K562 (cell line): ENCODE results near the gene RNF217. TPM values are rescaled to one million over a fixed set of nuclear protein-coding genes. Genes with fewer than 3 reads are reported as not detected.
A peak's percentile ranks its signal among the peaks of the same experiment; 100 is the strongest.

Experiments used
- ATAC-seq: fragments of 200-7000 bp; cut with Tn5 transposase; 3 replicates; pipeline ENCODE4 v1.9.1; 2020; ENCODE audit warnings: moderate library complexity
- BruUV-seq: library from RNA; stranded (reverse); fragments of 400-500 nt; replicated peaks from 2 replicates; lab custom pipeline; 2021; lab: Mats Ljungman, UMichigan
- CTCF ChIA-PET: fragments of 300-600 bp; formaldehyde crosslinking; extraction: SDS; loops from one replicate; lab custom pipeline; 2021; ENCODE audit warnings: low intra/inter-chr PET ratio; lab: Yijun Ruan, JAX
- POLR2A ChIA-PET: fragments of 300-600, 350-650 bp; sonication (Branson Sonifier 250); formaldehyde crosslinking; extraction: SDS; loops from one replicate; lab custom pipeline; 2021; ENCODE audit warnings: antibody characterized with exemption, inconsistent platforms; lab: Yijun Ruan, JAX
- DNase-seq, 4 experiments: peaks; one replicate each; pipeline versions ENCODE4 v3.0.0 to v3.0.0-alpha.2; 2011 to 2018; ENCODE audit warnings: low spot score in 3 of 4, mixed read lengths in 3 of 4; ENCODE audit errors: extremely low read depth in 1 of 4
- FAIRE-seq: peaks from 2 replicates; lab custom pipeline; 2011; peaks lifted over from hg19 to GRCh38; lab: Jason Lieb, UNC
- H2AFZ ChIP-seq: 2 replicates; pipeline ENCODE4 v1.6.0; 2011; ENCODE audit warnings: low read depth, low read length, control low read depth, inconsistent platforms
- H3K27ac ChIP-seq: fragments of 200-600 bp; 3 replicates; pipeline ENCODE4 v1.8.0; 2011; ENCODE audit warnings: low read depth, mild to moderate bottlenecking, control low read depth, inconsistent platforms, low read length, moderate library complexity, mixed read lengths; ENCODE audit errors: extremely low read depth
- H3K27me3 ChIP-seq, 2 experiments: fragments of 300-600 bp in 1 of 2; 2 replicates in 1 of 2; 3 replicates in 1 of 2; pipeline versions ENCODE4 v1.6.0 to v1.8.0; 2011; ENCODE audit warnings: inconsistent platforms in 2 of 2, low read length in 2 of 2, mild to moderate bottlenecking in 1 of 2, mixed read lengths in 1 of 2, moderate library complexity in 1 of 2; ENCODE audit not compliant: control insufficient read depth in 2 of 2, insufficient read depth in 2 of 2
- H3K36me3 ChIP-seq: fragments of 300-600 bp; 3 replicates; pipeline ENCODE4 v1.8.0; 2011; ENCODE audit warnings: mild to moderate bottlenecking, low read length, inconsistent platforms; ENCODE audit not compliant: control insufficient read depth, insufficient read depth
- H3K4me1 ChIP-seq, 2 experiments: fragments of 200-600 bp in 1 of 2; replicated peaks in 1 of 2; 2 replicates in 1 of 2; 3 replicates in 1 of 2; pipeline versions ENCODE4 v1.5.1 to v1.8.0; 2011; ENCODE audit warnings: inconsistent platforms in 2 of 2, low read length in 2 of 2, mild to moderate bottlenecking in 1 of 2, mixed read lengths in 1 of 2, moderate library complexity in 1 of 2; ENCODE audit not compliant: control insufficient read depth in 2 of 2, insufficient read depth in 2 of 2
- H3K4me2 ChIP-seq: 2 replicates; pipeline ENCODE4 v1.6.1; 2011; ENCODE audit warnings: low read length, control low read depth, inconsistent platforms, mixed read lengths; ENCODE audit not compliant: insufficient read depth
- H3K4me3 ChIP-seq: fragments of 200-600 bp; sonication (generic), shearing (Covaris generic); 2 replicates; pipeline ENCODE4 v1.5.1; 2016; ENCODE audit warnings: control low read depth, inconsistent platforms
- H3K79me2 ChIP-seq: fragments of 200-600 bp; 3 replicates; pipeline ENCODE4 v1.8.0; 2011; ENCODE audit warnings: low read length, inconsistent platforms; ENCODE audit not compliant: control insufficient read depth, insufficient read depth
- H3K9ac ChIP-seq, 2 experiments: 2 replicates each; pipeline versions ENCODE4 v1.6.0 to v1.6.1; 2011; ENCODE audit warnings: low read depth in 2 of 2, low read length in 2 of 2, control low read depth in 1 of 2, inconsistent platforms in 1 of 2, mild to moderate bottlenecking in 1 of 2, mixed read lengths in 1 of 2; ENCODE audit not compliant: insufficient read depth in 1 of 2
- H3K9me1 ChIP-seq: one replicate; pipeline ENCODE4 v1.6.0; 2011; ENCODE audit warnings: inconsistent platforms, mild to moderate bottlenecking, low read length, moderate library complexity; ENCODE audit not compliant: control insufficient read depth, insufficient read depth
- H3K9me3 ChIP-seq: replicated peaks from 2 replicates; pipeline ENCODE4 v1.5.1; 2011; ENCODE audit warnings: low read depth, low read length, inconsistent platforms; ENCODE audit not compliant: control insufficient read depth, insufficient read depth
- H4K20me1 ChIP-seq: replicated peaks from 2 replicates; pipeline ENCODE4 v1.6.1; 2011; ENCODE audit warnings: low read length, inconsistent platforms, mixed read lengths; ENCODE audit not compliant: control insufficient read depth, insufficient read depth
- FIP1L1 ChIP-seq: fragments of 200-400 bp; formaldehyde crosslinking; IDR thresholded peaks from 2 replicates; pipeline ENCODE4 v1.6.1; 2018; ENCODE audit warnings: mild to moderate bottlenecking, low read depth, low read length; ENCODE audit not compliant: poor library complexity, severe bottlenecking
- GABPB1 ChIP-seq: sonication (generic); formaldehyde crosslinking; IDR thresholded peaks from 2 replicates; pipeline ENCODE4 v1.8.0; 2022; ENCODE audit warnings: mild to moderate bottlenecking, missing genetic modification reagents
- HNRNPLL ChIP-seq: fragments of 200-400 bp; formaldehyde crosslinking; IDR thresholded peaks from 2 replicates; pipeline ENCODE4 v1.6.1; 2017; ENCODE audit warnings: low read length, low read depth, mild to moderate bottlenecking; ENCODE audit not compliant: poor library complexity, severe bottlenecking
- NCOA6 ChIP-seq: fragments of 450-650 bp; IDR thresholded peaks from 2 replicates; pipeline ENCODE4 v1.6.1; 2017; ENCODE audit warnings: mild to moderate bottlenecking
- NEUROD1 ChIP-seq: fragments of 150-350 bp; IDR thresholded peaks from 2 replicates; pipeline ENCODE4 v1.6.1; 2014; ENCODE audit warnings: borderline replicate concordance, low read length, low read depth; ENCODE audit not compliant: partially characterized antibody
- RAD21 ChIP-seq, 2 experiments: fragments of 250-450 bp in 1 of 2; fragments of 450-650 bp in 1 of 2; sonication (Bioruptor Pico) in 1 of 2; formaldehyde crosslinking in 1 of 2; IDR thresholded peaks in 1 of 2; conservative IDR thresholded peaks in 1 of 2; 2 replicates each; pipeline versions ENCODE4 v1.4.0 to v1.8.0; 2020 to 2022; ENCODE audit warnings: mild to moderate bottlenecking in 2 of 2, moderate library complexity in 1 of 2
- RBBP5 ChIP-seq: fragments of 200-600 bp; sonication (generic); IDR thresholded peaks from 2 replicates; pipeline ENCODE4 v1.6.1; 2012; ENCODE audit warnings: borderline replicate concordance, mild to moderate bottlenecking, low read length, control low read depth, inconsistent platforms; ENCODE audit not compliant: insufficient read depth, poor library complexity, severe bottlenecking
- SMAD4 ChIP-seq: fragments of 250-450 bp; sonication (Bioruptor Pico); conservative IDR thresholded peaks from 2 replicates; pipeline ENCODE4 v1.8.0; 2021; ENCODE audit warnings: inconsistent platforms, mild to moderate bottlenecking, moderate library complexity
- STAT5B ChIP-seq: fragments of 250-450 bp; sonication (Bioruptor Pico); IDR thresholded peaks from 2 replicates; pipeline ENCODE4 v1.8.0; 2021; ENCODE audit warnings: mild to moderate bottlenecking, inconsistent platforms
- ZNF766 ChIP-seq: fragments of 200-800 bp; sonication (Bioruptor generic); conservative IDR thresholded peaks from 2 replicates; pipeline ENCODE4 v1.6.1; 2016; ENCODE audit warnings: missing genetic modification characterization, missing compliant biosample characterization
- whole genome bisulfite sequencing: fragments of 100-300 bp; shearing (Covaris generic); methylation state at CpG from one replicate; pipeline ENCODE4 v1.1.6; 2016; ENCODE audit warnings: low coverage, mixed read lengths; ENCODE audit not compliant: insufficient coverage; ENCODE audit errors: missing lambda C conversion rate; 5-methylcytosine and 5-hydroxymethylcytosine counted together
- in situ Hi-C: fragments of 300-500 bp; cut with MboI; formaldehyde crosslinking; loops from 4 replicates; pipeline ENCODE4 v1.15.0; 2018; ENCODE audit warnings: inconsistent platforms, mixed read lengths
- intact Hi-C: fragments of 100-400 bp; cut with micrococcal nuclease; formaldehyde crosslinking; loops from 2 replicates; pipeline ENCODE4 v1.14.2; 2022
- polyA plus RNA-seq, 8 experiments: library from polyadenylated mRNA; depleted of rRNA in 4 of 8; stranded (reverse) in 5 of 8; unstranded in 3 of 8; fragments of >200 nt; fragmentation: Nextera tagmentation in 2 of 8; fragmentation: Illumina TruSeq in 1 of 8; extraction: Ambion mirVana in 2 of 8; extraction: Trizol in 1 of 8; gene quantifications; 2 replicates each; pipeline versions ENCODE4 v1.2.1 to v1.2.3, GENCODE V29; 2011 to 2014; ENCODE audit warnings: inconsistent platforms in 1 of 8, missing spikeins in 1 of 8
- total RNA-seq, 7 experiments: library from RNA; depleted of rRNA in 6 of 7; stranded (reverse); fragments of >200 nt in 6 of 7; fragmentation: Illumina TruSeq in 2 of 7; extraction: Trizol in 2 of 7; gene quantifications; 2 replicates each; pipeline versions ENCODE4 v1.2.1 to v1.2.3, GENCODE V29; 2011 to 2021; ENCODE audit warnings: low replicate concordance in 1 of 7
- TF ChIP-seq, protein P1 (sequence below), 3 experiments: fragments of 200-800 bp in 1 of 3; sonication (Bioruptor generic) in 1 of 3; sonication (generic) in 1 of 3; formaldehyde crosslinking in 1 of 3; IDR thresholded peaks; 2 replicates each; pipeline versions ENCODE4 v1.6.1 to v1.8.0; 2016 to 2022; ENCODE audit warnings: mild to moderate bottlenecking in 2 of 3, missing compliant biosample characterization in 2 of 3, missing genetic modification characterization in 2 of 3, missing genetic modification reagents in 1 of 3
- TF ChIP-seq, protein P2 (sequence below), 2 experiments: IDR thresholded peaks in 1 of 2; conservative IDR thresholded peaks in 1 of 2; 2 replicates each; pipeline ENCODE4 v1.6.1; 2016; ENCODE audit warnings: low read depth in 2 of 2, mild to moderate bottlenecking in 1 of 2, missing compliant biosample characterization in 1 of 2, missing genetic modification characterization in 1 of 2, moderate library complexity in 1 of 2
- TF ChIP-seq, protein P3 (sequence below): fragments of 250-450 bp; sonication (Bioruptor Pico); IDR thresholded peaks from 2 replicates; pipeline ENCODE4 v1.4.0; 2020; ENCODE audit warnings: mild to moderate bottlenecking

RNF217 gene
- total and polyA plus RNA-seq, 9 of the 15 experiments (the other 6 are each of a cell fraction or from before 2014, with no cell fraction given) = 2.9 to 25.6 (median 12.0) TPM

DNA sequence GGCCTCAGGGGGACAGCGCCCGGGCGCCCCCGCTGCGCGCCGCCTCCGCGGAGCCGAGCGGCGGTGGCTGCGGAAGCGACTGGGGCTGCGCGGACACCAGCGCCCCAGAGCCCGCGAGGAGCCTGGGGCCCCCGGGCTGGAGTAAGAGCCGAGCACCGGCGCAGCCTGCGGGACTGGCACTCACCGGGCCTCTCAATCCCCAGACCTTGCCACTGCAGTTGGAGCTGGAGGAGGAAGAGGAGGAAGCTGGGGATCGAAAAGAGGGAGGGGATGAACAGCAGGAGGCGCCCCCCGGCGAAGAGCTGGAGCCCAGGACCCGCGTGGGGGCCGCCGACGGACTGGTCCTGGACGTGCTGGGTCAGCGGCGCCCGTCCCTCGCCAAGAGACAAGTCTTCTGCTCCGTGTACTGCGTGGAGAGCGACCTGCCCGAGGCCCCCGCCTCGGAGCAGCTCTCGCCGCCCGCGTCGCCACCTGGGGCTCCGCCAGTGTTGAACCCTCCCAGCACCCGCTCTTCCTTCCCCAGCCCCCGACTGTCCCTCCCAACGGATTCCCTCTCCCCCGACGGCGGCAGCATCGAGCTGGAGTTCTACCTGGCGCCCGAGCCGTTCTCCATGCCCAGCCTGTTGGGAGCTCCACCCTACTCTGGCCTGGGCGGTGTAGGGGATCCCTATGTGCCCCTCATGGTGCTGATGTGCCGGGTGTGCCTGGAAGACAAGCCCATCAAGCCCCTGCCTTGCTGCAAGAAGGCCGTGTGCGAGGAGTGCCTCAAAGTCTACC is 590 bp downstream of the RNF217 start:
- peak overlapping the region; percentile 75 for H3K4me3 ChIP-seq
- no TSS peak for BruUV-seq
- WGBS = 1% methylated on average over 43 of the region's 65 CpGs
- peak in 1 of 2 experiments; percentile 26; a peak in 2 of 4 replicates for TF ChIP-seq RAD21 (CRISPR knock-in tag; conservative IDR thresholded peaks at IDR 0.05 in 1 of 2, IDR thresholded peaks at IDR 0.05 in 1 of 2)
- TF ChIP-seq, protein P1, sequence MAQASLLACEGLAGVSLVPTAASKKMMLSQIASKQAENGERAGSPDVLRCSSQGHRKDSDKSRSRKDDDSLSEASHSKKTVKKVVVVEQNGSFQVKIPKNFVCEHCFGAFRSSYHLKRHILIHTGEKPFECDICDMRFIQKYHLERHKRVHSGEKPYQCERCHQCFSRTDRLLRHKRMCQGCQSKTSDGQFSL (CRISPR knock-in tag; IDR thresholded peaks at IDR 0.05) = no peak
- TF ChIP-seq, protein P1 (tag; IDR thresholded peaks at IDR 0.05) = no peak
- TF ChIP-seq STAT5B (CRISPR knock-in tag) = no peak
- TF ChIP-seq FIP1L1 = peak; percentile 63
- no peak for TF ChIP-seq NEUROD1
- TF ChIP-seq NCOA6 = peak; percentile 73
- TF ChIP-seq RBBP5 = peak; percentile 76
- TF ChIP-seq, protein P2, sequence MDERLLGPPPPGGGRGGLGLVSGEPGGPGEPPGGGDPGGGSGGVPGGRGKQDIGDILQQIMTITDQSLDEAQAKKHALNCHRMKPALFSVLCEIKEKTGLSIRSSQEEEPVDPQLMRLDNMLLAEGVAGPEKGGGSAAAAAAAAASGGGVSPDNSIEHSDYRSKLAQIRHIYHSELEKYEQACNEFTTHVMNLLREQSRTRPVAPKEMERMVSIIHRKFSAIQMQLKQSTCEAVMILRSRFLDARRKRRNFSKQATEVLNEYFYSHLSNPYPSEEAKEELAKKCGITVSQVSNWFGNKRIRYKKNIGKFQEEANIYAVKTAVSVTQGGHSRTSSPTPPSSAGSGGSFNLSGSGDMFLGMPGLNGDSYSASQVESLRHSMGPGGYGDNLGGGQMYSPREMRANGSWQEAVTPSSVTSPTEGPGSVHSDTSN (CRISPR knock-in tag; IDR thresholded peaks at IDR 0.05; ENCODE audit: low read depth) = no peak
- TF ChIP-seq, protein P2 (tag; conservative IDR thresholded peaks at IDR 0.05; ENCODE audit: low read depth) = no peak
- TF ChIP-seq, protein P3, sequence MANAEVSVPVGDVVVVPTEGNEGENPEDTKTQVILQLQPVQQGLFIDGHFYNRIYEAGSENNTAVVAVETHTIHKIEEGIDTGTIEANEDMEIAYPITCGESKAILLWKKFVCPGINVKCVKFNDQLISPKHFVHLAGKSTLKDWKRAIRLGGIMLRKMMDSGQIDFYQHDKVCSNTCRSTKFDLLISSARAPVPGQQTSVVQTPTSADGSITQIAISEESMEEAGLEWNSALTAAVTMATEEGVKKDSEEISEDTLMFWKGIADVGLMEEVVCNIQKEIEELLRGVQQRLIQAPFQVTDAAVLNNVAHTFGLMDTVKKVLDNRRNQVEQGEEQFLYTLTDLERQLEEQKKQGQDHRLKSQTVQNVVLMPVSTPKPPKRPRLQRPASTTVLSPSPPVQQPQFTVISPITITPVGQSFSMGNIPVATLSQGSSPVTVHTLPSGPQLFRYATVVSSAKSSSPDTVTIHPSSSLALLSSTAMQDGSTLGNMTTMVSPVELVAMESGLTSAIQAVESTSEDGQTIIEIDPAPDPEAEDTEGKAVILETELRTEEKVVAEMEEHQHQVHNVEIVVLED (CRISPR knock-in tag) = no peak
- TF ChIP-seq HNRNPLL = peak; percentile 21
- no peak for TF ChIP-seq SMAD4 (CRISPR knock-in tag)
- no peak for TF ChIP-seq ZNF766 (CRISPR knock-in tag)
- TF ChIP-seq GABPB1 (CRISPR knock-in tag) = peak; percentile 50; the same call in 1 of the 2 replicates

More for the DNA sequence above, 590 bp downstream of the RNF217 start:
- peak overlapping the region; percentile 70 for H2AFZ ChIP-seq
- ATAC-seq = peak; percentile 37
- ChIA-PET CTCF (no interaction called here), POLR2A (interaction anchor here (0.7 to 1.8 kb wide), 6 partner anchors 16 to 212 kb away, joined by 3 to 5 read pairs (median 4); no protein-coding TSS in a partner anchor)
- no peaks in the 10 kb centered on the region for H4K20me1 ChIP-seq
- H3K9me3 ChIP-seq = no peaks in the 10 kb centered on the region
- H3K4me2 ChIP-seq = peak overlapping the region; percentile 93
- H3K9me1 ChIP-seq = no peaks in the 10 kb centered on the region
- H3K4me1 ChIP-seq = peaks cover 19 to 27% of the 10 kb centered on the region in 2 experiments
- H3K79me2 ChIP-seq = peaks cover 72% of the 10 kb centered on the region
- FAIRE-seq = no peak
- no peaks in the 10 kb centered on the region for H3K27me3 ChIP-seq
- H3K9ac ChIP-seq = peak overlapping the region; percentile 89 to 97
- H3K27ac ChIP-seq = peak overlapping the region; percentile 84
- in situ Hi-C loops = no loop called here
- peak; percentile 43 to 63 (median 57) for DNase-seq
- intact Hi-C loops = loop anchor here (5.0 to 10.0 kb wide), 3 partner anchors 189 to 822 kb away; partner anchors contain the start of genes HDDC2 and TPD52L1
- peaks cover 21% of the 10 kb centered on the region for H3K36me3 ChIP-seq
